ENCODE data around the gene DSCAML1.

Gene DSCAML1

DNA sequence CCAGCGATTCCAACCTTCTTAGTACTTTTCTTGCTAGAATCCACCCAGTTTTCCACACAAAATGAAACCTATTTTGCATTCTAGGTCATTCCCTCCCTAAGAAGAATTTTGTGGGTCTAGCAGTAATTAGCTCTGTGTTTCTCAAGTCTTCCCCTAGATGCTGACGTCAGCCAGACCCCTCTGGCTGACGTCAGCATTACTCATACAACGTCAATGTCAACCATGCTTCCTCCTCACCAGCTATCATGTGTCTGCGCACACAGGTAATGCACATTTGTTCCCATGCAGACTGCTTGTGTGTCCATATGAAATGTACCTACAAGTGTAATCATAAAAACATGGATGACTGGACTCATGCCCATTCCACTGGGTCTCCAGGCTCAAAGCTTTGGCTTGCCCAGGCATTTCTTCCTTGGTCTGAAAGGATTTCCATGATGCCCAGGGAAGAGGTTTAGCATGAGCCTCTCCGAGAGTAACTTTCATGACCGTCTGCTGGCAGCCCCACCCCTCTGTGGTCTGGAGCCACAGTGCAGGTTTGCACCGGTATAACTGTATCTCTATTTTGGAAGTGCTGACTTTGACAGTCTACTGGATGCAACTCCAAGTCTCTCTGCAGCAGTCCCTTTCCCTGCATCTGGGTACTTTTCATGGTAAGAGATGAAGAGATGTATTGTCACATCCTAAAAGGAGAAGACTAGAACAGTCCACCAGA lies 58.6 kb downstream of the DSCAML1 start:
- no peak for TF ChIP-seq CTCF (IDR thresholded peaks at IDR 0.05; ENCODE audit: low read depth, low read length)
- DNase-seq (ENCODE audit: extremely low read depth, low read depth): no peak

DNA sequence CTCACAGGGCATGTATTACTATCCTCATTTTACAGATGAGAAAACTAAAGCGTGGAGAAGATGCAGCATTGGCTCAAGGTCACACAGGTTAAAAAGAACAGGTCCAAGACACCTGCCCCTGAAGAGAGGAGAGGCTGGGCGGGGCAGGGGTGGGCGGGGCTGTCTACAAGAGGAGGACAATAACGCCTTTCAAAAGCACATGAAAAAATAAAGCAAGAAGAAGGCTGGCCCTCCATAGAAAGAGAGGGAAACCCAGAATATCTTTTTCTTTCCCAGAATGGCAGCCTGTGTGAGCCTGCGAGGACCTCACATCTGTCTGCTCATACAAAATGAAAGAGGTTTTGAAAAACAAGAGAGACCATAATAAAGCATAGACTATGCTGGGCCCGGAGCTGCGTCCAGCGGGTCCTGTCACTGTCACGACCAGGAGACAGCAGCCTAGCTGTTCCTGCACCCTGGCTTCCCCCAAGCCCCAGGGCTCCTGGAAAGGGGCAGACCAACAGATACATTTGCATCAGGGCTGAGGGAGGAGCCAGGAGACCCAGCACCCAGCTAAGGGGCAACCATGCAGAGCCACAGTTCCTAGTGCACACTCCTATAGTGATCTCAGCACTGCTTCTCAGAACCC lies 61.6 kb downstream of the DSCAML1 start:
- no peak for DNase-seq (ENCODE audit: extremely low read depth, low read depth)
- no peak for TF ChIP-seq CTCF (IDR thresholded peaks at IDR 0.05; ENCODE audit: low read depth, low read length)

DNA sequence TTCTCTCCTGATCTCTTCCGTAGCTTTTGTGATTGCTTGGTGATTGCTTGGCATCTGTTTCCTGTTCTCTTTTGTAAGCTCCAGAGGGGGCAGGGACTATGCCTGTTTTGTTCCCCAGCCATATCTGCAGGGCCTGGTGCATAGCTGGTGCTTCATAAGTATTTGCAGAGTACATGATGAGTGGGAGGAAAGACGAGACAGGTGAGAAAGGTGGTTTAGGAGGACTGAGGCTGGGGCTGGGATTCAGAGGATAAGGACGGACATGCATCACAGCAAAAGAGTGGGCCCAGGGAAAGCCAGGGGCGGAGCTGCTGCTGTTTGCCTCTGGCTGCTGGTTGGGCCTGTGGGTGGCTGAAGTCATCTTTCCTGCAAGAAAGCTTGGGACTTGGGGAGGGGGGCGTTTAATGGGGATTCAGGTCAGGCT lies 62.4 kb downstream of the DSCAML1 start:
- no peak for TF ChIP-seq CTCF (IDR thresholded peaks at IDR 0.05; ENCODE audit: low read depth, low read length)
- no peak for DNase-seq (ENCODE audit: extremely low read depth, low read depth)

- DNase-seq (ENCODE audit: extremely low read depth, low read depth): no peak
- TF ChIP-seq CTCF (IDR thresholded peaks at IDR 0.05; ENCODE audit: low read depth, low read length): no peak
Observed at GRCh38 chr11:117733316-117733715, 63.7 kb downstream of the DSCAML1 start.

- DNase-seq (ENCODE audit: extremely low read depth, low read depth): no peak
- TF ChIP-seq CTCF (IDR thresholded peaks at IDR 0.05; ENCODE audit: low read depth, low read length): no peak
Observed at GRCh38 chr11:117731722-117732290, 65.2 kb downstream of the DSCAML1 start.

DNA sequence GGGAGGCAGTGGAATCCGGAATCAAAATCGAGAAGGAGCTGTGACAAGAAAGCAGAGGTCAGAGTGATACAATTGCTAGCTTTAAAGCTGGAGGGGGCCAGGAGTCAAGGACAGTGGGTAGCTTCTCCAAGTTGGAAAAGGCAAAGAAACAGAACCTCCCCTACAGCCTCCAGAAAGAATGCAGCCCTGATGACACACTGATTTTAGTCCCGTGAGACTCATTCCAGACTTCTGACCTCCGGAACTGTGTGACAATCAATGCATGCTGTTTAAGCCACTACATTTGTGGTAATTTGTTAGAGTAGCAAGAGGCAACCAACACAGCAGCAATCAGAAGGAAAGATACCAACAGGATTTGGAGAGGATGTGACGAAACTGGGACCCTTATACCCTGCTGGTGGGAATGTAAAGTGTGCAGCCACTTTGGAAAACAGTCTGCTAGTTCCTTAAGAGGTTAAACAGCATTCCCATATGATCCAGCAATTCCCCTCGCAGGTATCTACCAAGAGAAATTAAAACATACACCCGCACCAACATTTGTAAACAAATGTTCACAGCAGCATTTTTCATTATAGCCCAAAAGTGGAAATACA lies 66.7 kb downstream of the DSCAML1 start:
- TF ChIP-seq CTCF (IDR thresholded peaks at IDR 0.05; ENCODE audit: low read depth, low read length): no peak
- no peak for DNase-seq (ENCODE audit: extremely low read depth, low read depth)
